Osteoblast (primary cell): Measurements from ENCODE around the gene CLIC5. TPM values are rescaled to one million over a fixed set of nuclear protein-coding genes. Genes with fewer than 3 reads are reported as not detected.

Experiments used
- DNase-seq: peaks from one replicate; pipeline ENCODE4 v3.0.0; 2011; ENCODE audit warnings: low spot score, mixed read lengths; ENCODE audit not compliant: insufficient read length; ENCODE audit errors: missing footprints
- H2AFZ ChIP-seq: 2 replicates; pipeline ENCODE4 v1.6.0; 2011; ENCODE audit warnings: mild to moderate bottlenecking, low read length
- H3K27ac ChIP-seq: 2 replicates; pipeline ENCODE4 v1.5.1; 2011; ENCODE audit warnings: mild to moderate bottlenecking, low read depth, low read length, moderate library complexity
- H3K27me3 ChIP-seq: 2 replicates; pipeline ENCODE4 v1.6.0; 2012; ENCODE audit warnings: mild to moderate bottlenecking, control low read depth, inconsistent platforms, low read length, moderate library complexity; ENCODE audit not compliant: insufficient read depth
- H3K36me3 ChIP-seq: 2 replicates; pipeline ENCODE4 v1.5.1; 2011; ENCODE audit warnings: mild to moderate bottlenecking, low read length, control low read depth, moderate library complexity; ENCODE audit not compliant: insufficient read depth
- H3K4me1 ChIP-seq: 2 replicates; pipeline ENCODE4 v1.5.1; 2011; ENCODE audit warnings: mild to moderate bottlenecking, low read length, control low read depth, moderate library complexity; ENCODE audit not compliant: insufficient read depth
- H3K4me2 ChIP-seq: 2 replicates; pipeline ENCODE4 v1.6.0; 2011; ENCODE audit warnings: mild to moderate bottlenecking, low read length; ENCODE audit not compliant: insufficient read depth
- H3K4me3 ChIP-seq: fragments of 200-600 bp; sonication (generic); 3 replicates; pipeline ENCODE4 v1.5.1; 2012; ENCODE audit warnings: mild to moderate bottlenecking, low read length, inconsistent platforms; ENCODE audit not compliant: insufficient read depth
- H3K79me2 ChIP-seq: 2 replicates; pipeline ENCODE4 v1.6.0; 2012; ENCODE audit warnings: mild to moderate bottlenecking, low read length, control low read depth, inconsistent platforms; ENCODE audit not compliant: insufficient read depth
- H3K9me3 ChIP-seq: 2 replicates; pipeline ENCODE4 v1.5.1; 2011; ENCODE audit warnings: low read depth, low read length, control low read depth
- H4K20me1 ChIP-seq: 2 replicates; pipeline ENCODE4 v1.6.0; 2012; ENCODE audit warnings: mild to moderate bottlenecking, low read length, control low read depth; ENCODE audit not compliant: insufficient read depth
- total RNA-seq: library from RNA; depleted of rRNA; stranded (reverse); fragments of >200 nt; gene quantifications from 2 replicates; pipeline ENCODE4 v1.2.3, GENCODE V29; 2012
- TF ChIP-seq, protein P1 (sequence below): IDR thresholded peaks from 2 replicates; pipeline ENCODE4 v1.5.1; 2011; ENCODE audit warnings: mild to moderate bottlenecking, low read depth, low read length, moderate library complexity; ENCODE audit errors: extremely low read depth

The CLIC5 gene
- total RNA-seq, 1 donor, result not detected

DNA sequence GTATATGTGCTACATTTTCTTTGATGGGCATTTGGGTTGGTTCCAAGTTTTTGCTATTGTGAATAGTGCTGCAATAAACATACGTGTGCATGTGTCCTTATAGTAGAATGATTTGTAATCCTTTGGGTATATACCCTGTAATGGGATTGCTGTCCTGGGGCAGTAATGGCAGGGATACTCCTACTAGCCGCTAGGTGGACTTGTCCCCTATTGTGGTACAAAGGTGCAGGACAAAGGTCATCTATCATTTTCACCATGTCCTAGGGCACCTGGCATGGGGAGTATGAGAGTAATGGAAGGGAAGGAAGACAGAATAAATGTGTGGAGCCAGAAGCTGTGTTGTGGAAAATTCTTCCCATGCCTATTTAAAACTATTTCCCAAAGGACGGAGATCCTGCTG lies 174.6 kb downstream of the CLIC5 start:
- H2AFZ ChIP-seq, result no peak overlapping the region
- H3K9me3 ChIP-seq, result no peaks in the 10 kb centered on the region

GRCh38 chr6:45838996-45839395 lies 176.7 kb downstream of the CLIC5 start:
- Histone ChIP-seq H4K20me1 (no peaks in the 10 kb centered on the region), H2AFZ (no peak overlapping the region), H3K36me3 (no peaks in the 10 kb centered on the region), H3K4me2 (no peak overlapping the region), H3K4me3 (no peak overlapping the region), H3K9me3 (no peaks in the 10 kb centered on the region), H3K79me2 (no peaks in the 10 kb centered on the region), H3K27ac (no peak overlapping the region), H3K27me3 (peaks cover 3% of the 10 kb centered on the region), H3K4me1 (peaks cover 4% of the 10 kb centered on the region)
- DNase-seq, result no peak
- TF ChIP-seq, protein P1, sequence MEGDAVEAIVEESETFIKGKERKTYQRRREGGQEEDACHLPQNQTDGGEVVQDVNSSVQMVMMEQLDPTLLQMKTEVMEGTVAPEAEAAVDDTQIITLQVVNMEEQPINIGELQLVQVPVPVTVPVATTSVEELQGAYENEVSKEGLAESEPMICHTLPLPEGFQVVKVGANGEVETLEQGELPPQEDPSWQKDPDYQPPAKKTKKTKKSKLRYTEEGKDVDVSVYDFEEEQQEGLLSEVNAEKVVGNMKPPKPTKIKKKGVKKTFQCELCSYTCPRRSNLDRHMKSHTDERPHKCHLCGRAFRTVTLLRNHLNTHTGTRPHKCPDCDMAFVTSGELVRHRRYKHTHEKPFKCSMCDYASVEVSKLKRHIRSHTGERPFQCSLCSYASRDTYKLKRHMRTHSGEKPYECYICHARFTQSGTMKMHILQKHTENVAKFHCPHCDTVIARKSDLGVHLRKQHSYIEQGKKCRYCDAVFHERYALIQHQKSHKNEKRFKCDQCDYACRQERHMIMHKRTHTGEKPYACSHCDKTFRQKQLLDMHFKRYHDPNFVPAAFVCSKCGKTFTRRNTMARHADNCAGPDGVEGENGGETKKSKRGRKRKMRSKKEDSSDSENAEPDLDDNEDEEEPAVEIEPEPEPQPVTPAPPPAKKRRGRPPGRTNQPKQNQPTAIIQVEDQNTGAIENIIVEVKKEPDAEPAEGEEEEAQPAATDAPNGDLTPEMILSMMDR, result no peak

More for the DNA sequence above, 174.6 kb downstream of the CLIC5 start:
- peaks cover 20% of the 10 kb centered on the region for H3K4me1 ChIP-seq
- TF ChIP-seq, protein P1, result no peak
- no peak overlapping the region for H3K4me2 ChIP-seq
- H3K79me2 ChIP-seq, result no peaks in the 10 kb centered on the region
- no peak overlapping the region for H3K4me3 ChIP-seq
- H3K36me3 ChIP-seq, result no peaks in the 10 kb centered on the region
- H3K27ac ChIP-seq, result no peak overlapping the region
- peaks cover 3% of the 10 kb centered on the region for H3K27me3 ChIP-seq
- H4K20me1 ChIP-seq, result no peaks in the 10 kb centered on the region
- DNase-seq, result no peak

DNA sequence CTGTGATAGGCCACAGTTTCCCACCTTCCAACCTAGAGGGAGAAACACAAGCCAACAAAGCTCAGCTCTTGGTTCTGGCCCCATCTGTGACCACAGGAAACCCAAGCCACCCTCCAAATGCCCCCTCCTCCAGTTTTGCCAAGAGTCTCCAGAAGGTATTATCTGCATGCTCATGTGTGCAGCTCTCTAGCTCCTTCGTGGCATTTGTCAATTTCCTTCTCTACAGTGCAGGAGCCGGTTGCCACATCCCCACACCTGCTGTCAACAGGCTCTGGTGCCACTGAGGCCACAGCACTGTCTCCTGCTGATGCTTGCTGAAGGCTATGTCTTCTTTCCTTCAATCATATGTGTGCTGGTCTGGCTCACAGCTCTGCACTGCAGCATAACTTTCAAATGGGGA lies 177.2 kb downstream of the CLIC5 start:
- Histone ChIP-seq H3K4me2 (no peak overlapping the region), H3K4me3 (no peak overlapping the region), H3K4me1 (no peaks in the 10 kb centered on the region), H3K9me3 (no peaks in the 10 kb centered on the region), H3K27ac (no peak overlapping the region), H3K36me3 (no peaks in the 10 kb centered on the region), H4K20me1 (no peaks in the 10 kb centered on the region), H2AFZ (no peak overlapping the region), H3K79me2 (no peaks in the 10 kb centered on the region), H3K27me3 (peaks cover 3% of the 10 kb centered on the region)
- TF ChIP-seq, protein P1, result no peak
- DNase-seq, result no peak

- TF ChIP-seq, protein P1, result no peak
- Histone ChIP-seq H3K4me3 (no peak overlapping the region), H3K4me1 (no peaks in the 10 kb centered on the region), H3K27me3 (peaks cover 3% of the 10 kb centered on the region), H3K4me2 (no peak overlapping the region), H3K9me3 (no peaks in the 10 kb centered on the region), H3K36me3 (no peaks in the 10 kb centered on the region), H3K27ac (no peak overlapping the region), H3K79me2 (no peaks in the 10 kb centered on the region), H2AFZ (no peak overlapping the region), H4K20me1 (no peaks in the 10 kb centered on the region)
- DNase-seq, result no peak
Measured at GRCh38 chr6:45837541-45838200, 178.0 kb downstream of the CLIC5 start.
